NCI-H446 treated with DMSO at 0.1 percent for 48 hours (cell line): ENCODE measurements around the gene ACACB.

Experiments
- DNase-seq: peaks from one replicate; lab custom pipeline; 2025; lab: John Stamatoyannopoulos, UW

The ACACB gene

DNA sequence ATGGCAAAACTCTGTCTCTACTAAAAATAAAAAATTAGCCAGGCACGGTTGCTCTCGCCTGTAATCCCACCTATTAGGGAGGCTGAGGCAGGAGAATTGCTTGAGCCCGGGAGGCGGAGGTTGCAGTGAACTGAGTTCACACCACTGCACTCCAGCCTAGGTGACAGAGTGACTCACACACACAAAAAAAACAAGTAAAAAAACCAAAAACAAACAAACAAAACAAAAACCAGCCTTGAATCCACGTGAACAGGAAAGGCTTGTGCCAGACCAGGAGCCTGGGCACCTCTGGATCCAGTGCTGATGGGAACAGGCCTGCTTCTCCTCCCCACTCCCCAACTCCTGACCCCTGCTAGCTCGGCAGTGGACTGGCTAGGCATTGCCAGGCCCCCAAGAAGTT lies 189.2 kb downstream of the ACACB start:
- no peak for DNase-seq

DNA sequence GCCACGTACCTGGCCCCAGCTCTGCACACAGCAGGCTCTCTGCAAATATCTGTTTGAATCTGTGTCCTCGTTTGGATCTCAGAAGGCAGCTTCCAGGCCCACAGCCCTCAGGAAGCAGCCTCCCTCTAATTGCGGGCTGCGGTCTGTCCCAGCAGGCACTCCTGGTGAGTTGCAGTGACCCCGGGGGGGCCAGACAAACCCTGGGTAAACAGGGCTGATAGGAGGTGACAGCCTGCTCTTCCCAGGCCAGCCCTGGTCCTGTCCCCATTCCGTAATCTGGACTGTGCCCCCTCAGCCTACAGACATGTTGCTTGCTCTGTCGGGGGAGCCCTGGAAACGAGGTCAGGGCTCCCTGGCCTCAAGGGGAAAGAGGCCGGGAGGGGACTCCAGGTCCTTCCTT lies 190.7 kb downstream of the ACACB start:
- no peak for DNase-seq

DNA sequence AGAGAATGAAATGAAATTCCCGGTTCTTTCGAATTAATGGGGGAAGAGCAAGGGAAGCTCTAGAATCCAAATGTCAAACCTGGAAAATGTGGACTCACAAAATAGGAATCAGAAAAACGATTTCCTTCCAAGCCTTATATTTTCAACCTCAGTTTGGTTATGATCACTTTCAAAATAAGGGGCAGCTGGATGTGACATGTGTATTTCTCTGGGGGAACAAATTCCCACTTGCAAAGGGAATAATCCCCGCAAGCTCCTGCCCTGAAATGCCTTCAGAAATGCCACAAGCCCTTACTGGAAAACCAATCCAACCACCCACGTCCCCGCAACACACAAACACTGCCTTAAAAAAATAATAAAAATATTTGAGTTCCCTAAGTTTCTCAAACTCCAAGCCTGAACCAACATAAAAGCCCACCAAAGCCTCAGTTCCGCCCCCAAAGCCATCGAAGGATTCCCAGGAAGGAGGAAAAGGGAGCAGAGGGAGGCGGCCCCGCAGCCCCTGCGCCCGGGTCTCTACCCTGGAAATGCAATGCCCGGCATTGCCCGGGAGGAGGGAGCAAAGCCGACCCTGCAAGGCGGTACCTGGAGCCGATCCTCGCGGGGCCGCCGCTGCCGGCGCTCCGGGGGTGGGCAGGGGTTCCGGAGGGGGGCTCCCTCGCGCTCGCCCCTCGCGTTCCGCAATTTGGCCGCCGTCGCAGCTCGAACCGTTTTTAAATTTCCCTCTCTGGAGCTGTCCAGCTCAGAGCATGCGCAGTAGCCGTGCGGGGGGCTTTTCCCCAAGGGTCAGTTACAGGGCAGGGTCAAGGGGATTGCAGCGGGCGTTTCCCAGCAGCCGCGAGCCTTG lies 192.4 kb downstream of the ACACB start, which contains the start of gene FOXN4:
FOXN4 (minus strand) TSS at position 751 of the 847 bp plus-strand sequence. CDS start 963 bp downstream, outside the sequence.
- no peak for DNase-seq

DNA sequence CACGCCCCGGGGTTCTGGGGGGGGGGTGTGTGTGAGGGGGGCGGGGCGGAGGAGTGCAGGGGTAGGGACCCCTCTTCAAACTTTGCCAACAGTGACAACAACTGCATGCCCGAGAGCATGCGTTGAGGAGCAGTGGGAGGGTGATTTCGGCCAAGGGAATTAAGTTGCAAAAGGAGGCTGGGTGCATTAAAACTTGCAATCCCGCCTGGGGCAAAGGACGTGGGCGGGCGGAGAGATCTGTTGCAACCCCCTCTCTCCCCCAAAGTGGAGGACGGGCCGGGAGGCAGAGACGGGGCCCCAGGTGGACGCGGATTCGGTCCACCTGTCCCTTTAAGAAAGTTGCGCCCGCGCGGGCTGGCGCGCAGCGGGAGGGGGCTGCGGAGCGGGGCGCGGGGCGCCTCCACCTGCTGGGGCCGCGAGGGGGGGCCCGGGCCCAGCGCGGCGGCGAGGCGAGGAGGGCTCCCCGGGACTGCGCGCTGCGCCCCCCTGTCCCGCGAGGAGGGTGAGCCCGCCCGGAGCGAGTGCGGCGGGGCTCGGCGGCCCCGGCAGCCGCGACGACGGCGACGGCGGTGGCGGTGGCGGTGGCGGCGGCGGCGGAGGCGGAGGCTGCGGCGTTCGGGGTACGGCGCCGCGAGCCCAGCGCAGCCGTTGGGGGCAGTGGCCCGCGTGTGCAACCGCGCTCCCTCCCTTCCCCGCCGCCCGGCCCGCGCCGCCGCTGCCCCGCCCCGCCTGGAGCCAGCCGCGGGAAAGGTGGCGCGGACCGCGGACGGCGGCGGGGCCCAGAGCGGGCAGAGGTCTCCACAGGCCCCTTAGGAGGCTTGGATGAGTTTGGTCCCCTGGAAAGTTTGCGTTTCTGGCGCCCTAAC lies 193.2 kb downstream of the ACACB start:
- DNase-seq = no peak

DNA sequence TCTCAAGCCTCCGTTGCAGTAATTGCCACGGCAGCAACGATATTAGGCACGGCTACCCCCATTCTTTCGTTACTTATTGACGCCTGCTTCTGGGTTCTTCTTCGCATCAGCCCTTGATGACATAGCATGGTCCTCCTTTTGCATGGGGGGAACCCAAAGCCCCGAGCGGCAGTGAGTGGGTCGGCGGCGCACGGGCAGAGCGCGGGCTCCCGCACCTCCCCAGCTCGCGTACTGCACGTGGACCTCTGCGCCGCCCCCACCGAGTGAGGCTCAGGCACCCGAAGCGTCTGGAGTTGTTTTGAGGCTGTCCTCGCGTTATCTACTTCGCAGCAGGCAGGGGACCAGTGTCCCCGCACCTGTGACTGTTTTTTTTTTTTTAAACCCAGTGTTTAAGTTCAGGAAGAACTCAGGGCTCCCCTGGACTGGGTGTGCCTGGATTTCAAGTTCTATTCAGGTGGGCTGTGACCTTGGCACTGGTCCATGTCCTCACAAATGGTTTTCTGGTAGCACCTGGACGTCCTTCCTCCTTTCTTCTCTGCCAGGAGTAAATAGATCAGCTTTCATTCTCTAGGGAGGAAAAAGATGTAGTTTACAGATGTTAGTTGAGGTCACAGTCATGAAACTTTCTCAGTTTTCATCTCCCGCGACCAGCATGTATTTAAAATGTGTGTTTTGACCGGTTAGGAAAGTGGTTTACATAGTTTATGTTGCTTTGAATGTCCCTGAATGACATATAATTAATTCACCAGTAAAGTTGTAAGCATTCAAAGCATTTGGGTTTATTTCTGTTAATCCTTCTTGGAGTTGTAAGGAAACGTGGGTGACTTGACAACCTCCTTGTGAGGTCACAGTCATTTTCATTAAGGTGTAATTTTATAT lies 194.1 kb downstream of the ACACB start:
- no peak for DNase-seq
